HG02623 (cell line): ENCODE measurements around the gene IRX2.

Source experiments
- ATAC-seq: cut with Tn5 transposase; IDR thresholded peaks from one replicate; pipeline ENCODE4 v1.9.1; 2021; ENCODE audit warnings: moderate library complexity; ENCODE audit not compliant: unreplicated experiment

IRX2 gene

GRCh38 chr5:2742921-2743679 is 8.4 kb downstream of the IRX2 start:
- ATAC-seq: no peak

- ATAC-seq: no peak
Observed at GRCh38 chr5:2741956-2742355, 9.5 kb downstream of the IRX2 start.

- ATAC-seq: no peak
Observed at GRCh38 chr5:2740876-2741555, 10.5 kb downstream of the IRX2 start.

GRCh38 chr5:2740051-2740875 is 11.2 kb downstream of the IRX2 start:
- ATAC-seq: no peak

- no peak for ATAC-seq
Observed at GRCh38 chr5:2739360-2740050, 12.0 kb downstream of the IRX2 start.

- no peak for ATAC-seq
Observed at GRCh38 chr5:2738700-2739359, 12.6 kb downstream of the IRX2 start.

GRCh38 chr5:2738156-2738699 is 13.2 kb downstream of the IRX2 start:
- ATAC-seq: no peak

- no peak for ATAC-seq
Observed at GRCh38 chr5:2737273-2738155, 14.0 kb downstream of the IRX2 start.

- ATAC-seq: no peak
Observed at GRCh38 chr5:2736872-2737271, 14.6 kb downstream of the IRX2 start.

- no peak for ATAC-seq
Observed at GRCh38 chr5:2735996-2736395, 15.5 kb downstream of the IRX2 start.

- no peak for ATAC-seq
Observed at GRCh38 chr5:2732850-2733249, 18.6 kb downstream of the IRX2 start.

- ATAC-seq: no peak
Observed at GRCh38 chr5:2732004-2732403, 19.5 kb downstream of the IRX2 start.

- no peak for ATAC-seq
Observed at GRCh38 chr5:2729189-2729588, 22.3 kb downstream of the IRX2 start.

- ATAC-seq: no peak
Observed at GRCh38 chr5:2727550-2727949, 23.9 kb downstream of the IRX2 start.

- ATAC-seq: no peak
Observed at GRCh38 chr5:2725980-2726765, 25.3 kb downstream of the IRX2 start.

GRCh38 chr5:2724831-2725230 is 26.6 kb downstream of the IRX2 start:
- ATAC-seq: no peak

- no peak for ATAC-seq
Observed at GRCh38 chr5:2724031-2724581, 27.4 kb downstream of the IRX2 start.

GRCh38 chr5:2722901-2723300 is 28.6 kb downstream of the IRX2 start:
- ATAC-seq: no peak
